OCI-LY3 (cell line): ENCODE results near the gene EIF5.

Experiments
- H2AFZ ChIP-seq: fragments of 200-600, 300-600 bp; shearing (Covaris generic); 2 replicates; pipeline ENCODE4 v1.6.0; 2014; ENCODE audit warnings: antibody characterized with exemption, low read depth, low read length
- H3K27ac ChIP-seq: fragments of 200-600, 300-600 bp; sonication (generic); 2 replicates; pipeline ENCODE4 v1.5.1; 2014; ENCODE audit warnings: mild to moderate bottlenecking, low read length, moderate library complexity, mixed read lengths
- H3K27me3 ChIP-seq: fragments of 200-600, 300-600 bp; sonication (generic); 2 replicates; pipeline ENCODE4 v1.6.1; 2014; ENCODE audit warnings: low read depth, low read length, mixed read lengths
- H3K36me3 ChIP-seq: fragments of 200-600, 300-600 bp; sonication (generic); replicated peaks from 2 replicates; pipeline ENCODE3; 2014; ENCODE audit warnings: low read depth, low read length, mixed read lengths
- H3K4me1 ChIP-seq: fragments of 300-600, 200-600 bp; sonication (generic); 2 replicates; pipeline ENCODE4 v1.6.1; 2014; ENCODE audit warnings: low read length, mixed read lengths
- H3K4me2 ChIP-seq: fragments of 200-600, 300-600 bp; sonication (generic); 2 replicates; pipeline ENCODE4 v1.6.1; 2014; ENCODE audit warnings: low read length, mixed read lengths
- H3K4me3 ChIP-seq: fragments of 300-600, 200-600 bp; sonication (generic); 2 replicates; pipeline ENCODE4 v1.5.1; 2014; ENCODE audit warnings: antibody characterized with exemption, mild to moderate bottlenecking, low read length, moderate library complexity
- H3K79me2 ChIP-seq: fragments of 300-600, 200-600 bp; shearing (Covaris generic); 2 replicates; pipeline ENCODE4 v1.6.1; 2014; ENCODE audit warnings: mild to moderate bottlenecking, low read length, mixed read lengths
- H3K9ac ChIP-seq: fragments of 300-600, 200-600 bp; shearing (Covaris generic); 2 replicates; pipeline ENCODE4 v1.6.0; 2014; ENCODE audit warnings: mild to moderate bottlenecking, low read length, moderate library complexity
- H3K9me3 ChIP-seq: fragments of 200-600, 300-600 bp; shearing (Covaris generic); 2 replicates; pipeline ENCODE4 v1.6.1; 2014; ENCODE audit warnings: low read length, mixed read lengths; ENCODE audit not compliant: insufficient read depth
- H4K20me1 ChIP-seq: fragments of 200-600, 300-600 bp; sonication (generic); 2 replicates; pipeline ENCODE4 v1.6.1; 2016; ENCODE audit warnings: low read length, mixed read lengths; ENCODE audit not compliant: insufficient read depth
- EZH2phosphoT487 ChIP-seq: fragments of 200-600 bp; shearing (Covaris generic); IDR thresholded peaks from 2 replicates; pipeline ENCODE4 v1.6.1; 2018; ENCODE audit warnings: antibody characterized with exemption, mixed run types, low read depth
- TF ChIP-seq, protein P1 (sequence below): fragments of 200-600, 300-600 bp; sonication (generic); IDR thresholded peaks from 2 replicates; pipeline ENCODE4 v1.5.1; 2014; ENCODE audit warnings: antibody characterized with exemption, low read length, low read depth

The EIF5 gene

GRCh38 chr14:103380719-103381377 is 46.8 kb downstream of the EIF5 start:
- TF ChIP-seq, protein P1, sequence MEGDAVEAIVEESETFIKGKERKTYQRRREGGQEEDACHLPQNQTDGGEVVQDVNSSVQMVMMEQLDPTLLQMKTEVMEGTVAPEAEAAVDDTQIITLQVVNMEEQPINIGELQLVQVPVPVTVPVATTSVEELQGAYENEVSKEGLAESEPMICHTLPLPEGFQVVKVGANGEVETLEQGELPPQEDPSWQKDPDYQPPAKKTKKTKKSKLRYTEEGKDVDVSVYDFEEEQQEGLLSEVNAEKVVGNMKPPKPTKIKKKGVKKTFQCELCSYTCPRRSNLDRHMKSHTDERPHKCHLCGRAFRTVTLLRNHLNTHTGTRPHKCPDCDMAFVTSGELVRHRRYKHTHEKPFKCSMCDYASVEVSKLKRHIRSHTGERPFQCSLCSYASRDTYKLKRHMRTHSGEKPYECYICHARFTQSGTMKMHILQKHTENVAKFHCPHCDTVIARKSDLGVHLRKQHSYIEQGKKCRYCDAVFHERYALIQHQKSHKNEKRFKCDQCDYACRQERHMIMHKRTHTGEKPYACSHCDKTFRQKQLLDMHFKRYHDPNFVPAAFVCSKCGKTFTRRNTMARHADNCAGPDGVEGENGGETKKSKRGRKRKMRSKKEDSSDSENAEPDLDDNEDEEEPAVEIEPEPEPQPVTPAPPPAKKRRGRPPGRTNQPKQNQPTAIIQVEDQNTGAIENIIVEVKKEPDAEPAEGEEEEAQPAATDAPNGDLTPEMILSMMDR = no peak
- no peak for TF ChIP-seq EZH2phosphoT487
- peaks cover 5% of the 10 kb centered on the region for H3K4me1 ChIP-seq
- H3K36me3 ChIP-seq = no peaks in the 10 kb centered on the region
- H3K79me2 ChIP-seq = peaks cover 6% of the 10 kb centered on the region
- no peak overlapping the region for H3K27ac ChIP-seq
- H3K9me3 ChIP-seq = no peaks in the 10 kb centered on the region
- peaks cover under 1% of the 10 kb centered on the region; the same call in 1 of the 2 replicates for H4K20me1 ChIP-seq
- no peak overlapping the region for H3K9ac ChIP-seq
- H3K27me3 ChIP-seq = peaks cover 12% of the 10 kb centered on the region
- H3K4me3 ChIP-seq = no peak overlapping the region
- no peak overlapping the region for H3K4me2 ChIP-seq
- no peak overlapping the region for H2AFZ ChIP-seq

GRCh38 chr14:103382376-103382775 is 48.3 kb downstream of the EIF5 start:
- peaks cover 21% of the 10 kb centered on the region for H3K79me2 ChIP-seq
- H2AFZ ChIP-seq = no peak overlapping the region
- no peak overlapping the region for H3K27ac ChIP-seq
- no peak overlapping the region for H3K9ac ChIP-seq
- H4K20me1 ChIP-seq = peaks cover 14% of the 10 kb centered on the region
- H3K9me3 ChIP-seq = no peaks in the 10 kb centered on the region
- no peak overlapping the region for H3K4me2 ChIP-seq
- H3K36me3 ChIP-seq = peaks cover 6% of the 10 kb centered on the region
- H3K4me3 ChIP-seq = no peak overlapping the region
- TF ChIP-seq EZH2phosphoT487 = no peak
- TF ChIP-seq, protein P1 = no peak
- peaks cover 11% of the 10 kb centered on the region for H3K4me1 ChIP-seq
- peaks cover 12% of the 10 kb centered on the region for H3K27me3 ChIP-seq

DNA sequence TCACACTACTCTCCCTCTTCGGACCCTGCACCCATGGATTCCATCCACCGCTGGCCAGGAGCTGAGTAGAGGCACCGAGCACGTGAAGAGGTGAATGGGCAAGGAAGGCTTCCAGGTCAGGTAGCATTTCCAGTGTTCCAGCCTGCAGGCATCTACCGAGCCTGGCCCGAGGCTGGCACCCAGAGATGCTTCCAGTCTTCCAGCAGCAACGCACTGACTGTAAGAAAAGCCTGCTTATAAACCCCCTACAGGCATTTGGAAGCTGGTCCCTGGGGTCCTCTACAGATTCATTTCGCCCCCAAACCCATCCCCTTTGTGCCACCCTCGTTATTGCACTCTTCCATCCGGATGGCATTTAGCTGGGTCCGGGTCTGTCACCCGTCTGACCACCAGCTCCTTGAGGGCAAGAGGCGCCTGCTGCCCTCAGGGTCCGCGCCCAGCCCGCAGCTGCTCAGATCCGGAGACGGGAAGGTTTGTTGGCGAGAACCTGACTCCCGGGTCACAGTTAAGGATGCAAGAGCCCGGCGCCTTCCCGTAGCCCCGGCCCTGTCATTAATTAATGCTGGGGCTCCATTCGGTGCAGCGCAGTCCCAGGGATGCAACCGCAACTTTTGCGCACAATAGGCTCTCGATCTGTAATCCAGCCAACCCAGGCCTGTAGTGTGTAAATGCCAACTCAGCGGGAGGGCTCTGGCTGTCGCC is 50.6 kb downstream of the EIF5 start:
- peak overlapping the region; percentile 82 for H3K4me3 ChIP-seq
- peak overlapping the region; percentile 62 for H3K9ac ChIP-seq
- H3K9me3 ChIP-seq = no peaks in the 10 kb centered on the region
- peaks cover 44% of the 10 kb centered on the region for H3K79me2 ChIP-seq
- no peak overlapping the region for H3K27ac ChIP-seq
- H3K36me3 ChIP-seq = peaks cover 15% of the 10 kb centered on the region
- TF ChIP-seq, protein P1 = no peak
- TF ChIP-seq EZH2phosphoT487 = no peak
- peaks cover 12% of the 10 kb centered on the region for H3K27me3 ChIP-seq
- peaks cover 13% of the 10 kb centered on the region for H3K4me1 ChIP-seq
- H3K4me2 ChIP-seq = peak overlapping the region; percentile 94
- peaks cover 28% of the 10 kb centered on the region for H4K20me1 ChIP-seq
- H2AFZ ChIP-seq = peak overlapping the region; percentile 97

DNA sequence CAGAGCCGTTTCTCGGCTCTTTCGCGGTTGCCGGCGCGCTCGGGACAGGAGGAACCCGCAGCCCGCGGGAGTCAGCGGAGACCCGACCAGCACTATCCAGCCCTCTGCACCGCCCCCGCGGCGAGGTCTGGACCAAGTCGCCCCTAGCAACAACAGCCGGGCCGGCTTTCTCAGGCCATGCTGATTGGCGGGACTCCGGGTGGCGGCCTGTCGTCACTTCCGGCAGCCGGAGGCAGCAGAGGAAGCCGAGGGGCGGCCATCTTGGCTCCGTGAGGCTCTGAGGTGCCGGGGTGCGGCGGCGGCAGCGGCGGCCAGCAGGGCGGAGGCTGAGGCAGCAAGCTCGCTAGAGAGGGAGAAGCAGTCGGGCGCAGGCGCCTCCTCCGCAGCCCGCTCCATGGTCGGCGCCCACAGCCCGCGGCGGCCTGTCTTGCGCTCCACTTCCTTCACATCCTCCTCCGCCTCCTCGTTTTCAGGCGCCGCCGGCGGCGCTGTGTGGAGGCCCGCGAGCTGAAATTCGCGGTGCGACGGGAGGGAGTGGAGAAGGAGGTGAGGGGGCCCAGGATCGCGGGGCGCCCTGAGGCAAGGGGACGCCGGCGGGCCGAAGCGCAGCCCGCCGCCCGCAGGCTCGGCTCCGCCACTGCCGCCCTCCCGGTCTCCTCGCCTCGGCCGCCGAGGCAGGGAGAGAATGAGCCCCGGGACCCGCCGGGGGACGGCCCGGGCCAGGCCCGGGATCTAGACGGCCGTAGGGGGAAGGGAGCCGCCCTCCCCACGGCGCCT is 51.3 kb downstream of the EIF5 start, which contains the start of gene MARK3:
MARK3 (plus strand) TSS at position 264 of the 777 bp plus-strand sequence. CDS start 615 bp downstream, outside the sequence.
- H3K79me2 ChIP-seq = peaks cover 50% of the 10 kb centered on the region
- peak within 1 kb of the TSS; percentile 97 for H2AFZ ChIP-seq
- H3K27ac ChIP-seq = peak within 1 kb of the TSS; percentile 82

More for the DNA sequence above, 51.3 kb downstream of the EIF5 start, which contains the start of gene MARK3:
- TF ChIP-seq, protein P1 = peak; percentile 34; the same call in 1 of the 2 replicates
- no peak for TF ChIP-seq EZH2phosphoT487
- H3K4me2 ChIP-seq = peak within 1 kb of the TSS; percentile 94
- H3K9ac ChIP-seq = peak within 1 kb of the TSS; percentile 90
- H3K36me3 ChIP-seq = peaks cover 15% of the 10 kb centered on the region
- peaks cover 31% of the 10 kb centered on the region for H4K20me1 ChIP-seq
- H3K9me3 ChIP-seq = no peaks in the 10 kb centered on the region
- peaks cover 13% of the 10 kb centered on the region for H3K4me1 ChIP-seq
- peak within 1 kb of the TSS; percentile 82 for H3K4me3 ChIP-seq
- peaks cover 12% of the 10 kb centered on the region for H3K27me3 ChIP-seq
